Endothelial cell of umbilical vein (primary cell): ENCODE data around the gene RTL10. TPM values are rescaled to one million over a fixed set of nuclear protein-coding genes. Genes with fewer than 3 reads are reported as not detected.

ENCODE experiments used
- BruUV-seq: library from RNA; stranded (reverse); fragments of 400-500 nt; replicated peaks from 2 replicates; lab custom pipeline; 2021; lab: Mats Ljungman, UMichigan
- CTCF ChIA-PET: fragments of 300-600, 350-600 bp; sonication (Branson Sonifier 250); formaldehyde crosslinking; loops from one replicate; lab custom pipeline; 2021; ENCODE audit warnings: antibody characterized with exemption, inconsistent platforms; lab: Charles Lee
- POLR2A ChIA-PET: fragments of 300-600, 350-600 bp; sonication (Branson Sonifier 250); formaldehyde crosslinking; loops from one replicate; lab custom pipeline; 2021; ENCODE audit warnings: antibody characterized with exemption, inconsistent platforms; lab: Charles Lee
- DNase-seq: peaks from one replicate; pipeline ENCODE4 v3.0.0-alpha.2; 2011; ENCODE audit warnings: low read depth, low spot score
- FAIRE-seq: peaks from 2 replicates; lab custom pipeline; 2011; peaks lifted over from hg19 to GRCh38; lab: Jason Lieb, UNC
- H2AFZ ChIP-seq: 2 replicates; pipeline ENCODE4 v1.6.0; 2012; ENCODE audit warnings: low read depth, low read length, control low read depth, inconsistent platforms
- H3K27ac ChIP-seq: 2 replicates; pipeline ENCODE4 v1.5.1; 2011; ENCODE audit warnings: low read depth, mild to moderate bottlenecking, control low read depth, low read length, moderate library complexity; ENCODE audit not compliant: insufficient read depth
- H3K27me3 ChIP-seq, 2 experiments: 2 replicates each; pipeline versions ENCODE4 v1.6.0 to v1.6.1; 2011; ENCODE audit warnings: low read length in 2 of 2, mixed read lengths in 1 of 2; ENCODE audit not compliant: control insufficient read depth in 2 of 2, insufficient read depth in 2 of 2
- H3K36me3 ChIP-seq, 2 experiments: 2 replicates in 1 of 2; 3 replicates in 1 of 2; pipeline ENCODE4 v1.5.1; 2011; ENCODE audit warnings: low read length in 2 of 2, mild to moderate bottlenecking in 1 of 2, moderate library complexity in 1 of 2; ENCODE audit not compliant: control insufficient read depth in 2 of 2, insufficient read depth in 2 of 2; ENCODE audit errors: extremely low read depth in 1 of 2
- H3K4me1 ChIP-seq: 3 replicates; pipeline ENCODE4 v1.5.1; 2011; ENCODE audit warnings: mild to moderate bottlenecking, low read length; ENCODE audit not compliant: control insufficient read depth, insufficient read depth; ENCODE audit errors: extremely low read depth
- H3K4me2 ChIP-seq: 2 replicates; pipeline ENCODE4 v1.6.1; 2011; ENCODE audit warnings: low read length, control low read depth, mixed read lengths; ENCODE audit not compliant: insufficient read depth
- H3K4me3 ChIP-seq, 3 experiments: fragments of 200-600 bp in 1 of 3; sonication (generic), shearing (Covaris generic) in 1 of 3; replicated peaks in 1 of 3; 2 replicates each; pipeline ENCODE4 v1.5.1; 2011 to 2016; ENCODE audit warnings: control low read depth in 3 of 3, low read length in 3 of 3, mild to moderate bottlenecking in 2 of 3, inconsistent platforms in 1 of 3, low read depth in 1 of 3, moderate library complexity in 1 of 3; ENCODE audit not compliant: insufficient read depth in 1 of 3
- H3K79me2 ChIP-seq: 2 replicates; pipeline ENCODE4 v1.6.0; 2012; ENCODE audit warnings: low read length, inconsistent platforms; ENCODE audit not compliant: control insufficient read depth, insufficient read depth
- H3K9ac ChIP-seq: replicated peaks from 2 replicates; pipeline ENCODE3; 2011; ENCODE audit warnings: low read length, control low read depth; ENCODE audit not compliant: insufficient read depth; ENCODE audit errors: extremely low read depth
- H3K9me1 ChIP-seq: replicated peaks from 3 replicates; pipeline ENCODE4 v1.6.0; 2011; ENCODE audit warnings: mild to moderate bottlenecking, low read length; ENCODE audit not compliant: control insufficient read depth, insufficient read depth; ENCODE audit errors: extremely low read depth
- H3K9me3 ChIP-seq: replicated peaks from 2 replicates; pipeline ENCODE4 v1.5.1; 2012; ENCODE audit warnings: low read length, inconsistent platforms; ENCODE audit not compliant: control insufficient read depth, insufficient read depth
- H4K20me1 ChIP-seq: replicated peaks from 2 replicates; pipeline ENCODE3; 2011; ENCODE audit warnings: mild to moderate bottlenecking, low read length; ENCODE audit not compliant: control insufficient read depth, insufficient read depth; ENCODE audit errors: extremely low read depth
- EZH2 ChIP-seq: IDR thresholded peaks from 2 replicates; pipeline ENCODE4 v1.6.1; 2012; ENCODE audit warnings: borderline replicate concordance, low read depth, mild to moderate bottlenecking, moderate library complexity, low read length, inconsistent platforms; ENCODE audit not compliant: severe bottlenecking
- FOS ChIP-seq: IDR thresholded peaks from 2 replicates; pipeline ENCODE4 v1.6.1; 2011; ENCODE audit warnings: mild to moderate bottlenecking, low read length, moderate library complexity, borderline replicate concordance; ENCODE audit not compliant: insufficient read depth
- GATA2 ChIP-seq: IDR thresholded peaks from 2 replicates; pipeline ENCODE4 v1.7.0; 2011; ENCODE audit warnings: low read depth, mild to moderate bottlenecking, moderate library complexity, mixed read lengths, low read length; ENCODE audit not compliant: insufficient read length, insufficient read depth
- JUN ChIP-seq: IDR thresholded peaks from 2 replicates; pipeline ENCODE4 v1.6.1; 2011; ENCODE audit warnings: borderline replicate concordance, low read depth; ENCODE audit not compliant: insufficient read length, insufficient read depth
- MAX ChIP-seq: IDR thresholded peaks from 2 replicates; pipeline ENCODE4 v1.6.1; 2011; ENCODE audit not compliant: insufficient read depth, insufficient read length
- MYC ChIP-seq: IDR thresholded peaks from one replicate; pipeline ENCODE4 v1.6.1; 2011; ENCODE audit warnings: mild to moderate bottlenecking, low read depth, low read length
- POLR2A ChIP-seq: IDR thresholded peaks from 2 replicates; pipeline ENCODE4 v1.6.1; 2012; ENCODE audit warnings: low read depth, mild to moderate bottlenecking, control low read depth, low read length
- POLR2AphosphoS5 ChIP-seq: IDR thresholded peaks from 2 replicates; pipeline ENCODE4 v1.6.1; 2012; ENCODE audit warnings: low read depth, mild to moderate bottlenecking, control low read depth, low read length, moderate library complexity; ENCODE audit not compliant: insufficient read depth
- dilution Hi-C: fragments of 300-500 bp; cut with MboI; formaldehyde crosslinking; loops from one replicate; pipeline ENCODE4 v1.15.0; 2019; ENCODE audit warnings: low sequenced_read_pairs; ENCODE audit not compliant: extremely low pct_ligation_motif_present
- intact Hi-C: fragments of 100-400 bp; cut with micrococcal nuclease; formaldehyde crosslinking; loops from one replicate; pipeline ENCODE4 v1.10.0; 2022
- polyA plus RNA-seq, 4 experiments: library from polyadenylated mRNA; depleted of rRNA in 3 of 4; stranded (reverse) in 3 of 4; unstranded in 1 of 4; fragments of >200 nt; gene quantifications; 2 replicates each; pipeline versions ENCODE4 v1.2.1 to v1.2.3, GENCODE V29; 2011 to 2012; ENCODE audit warnings: missing spikeins in 1 of 4
- total RNA-seq: library from RNA; stranded (reverse); gene quantifications from 2 replicates; pipeline ENCODE4 v1.2.3, GENCODE V29; 2021
- TF ChIP-seq, protein P1 (sequence below), 2 donors: IDR thresholded peaks; 1 replicate in 1 of 2; 2 replicates in 1 of 2; pipeline ENCODE4 v1.5.1; 2011; ENCODE audit warnings: low read length in 2 of 2, mild to moderate bottlenecking in 2 of 2, moderate library complexity in 2 of 2, control low read depth in 1 of 2, inconsistent platforms in 1 of 2, low read depth in 1 of 2; ENCODE audit not compliant: insufficient read depth in 1 of 2; ENCODE audit errors: extremely low read depth in 1 of 2

The RTL10 gene
- total and polyA plus RNA-seq, 2 donors (not counting 3 experiments of a cell fraction or from before 2014, with no cell fraction given) = 31.9 to 40.8 TPM

- no TSS peak for BruUV-seq
- Histone ChIP-seq H3K9me1 (no peaks in the 10 kb centered on the region), H3K79me2 (peaks cover 40% of the 10 kb centered on the region), H2AFZ (no peak overlapping the region), H3K4me3 (no peak overlapping the region), H3K9ac (peak overlapping the region; percentile 54), H3K27me3 (no peaks in the 10 kb centered on the region), H3K36me3 (peaks cover 10 to 12% of the 10 kb centered on the region in 2 experiments), H3K4me1 (peaks cover 60% of the 10 kb centered on the region), H4K20me1 (no peaks in the 10 kb centered on the region), H3K9me3 (no peaks in the 10 kb centered on the region), H3K27ac (peak overlapping the region; percentile 77), H3K4me2 (peak overlapping the region; percentile 4)
- POLR2A ChIA-PET = interaction anchor here (0.9 to 1.5 kb wide), 5 partner anchors 10 to 21 kb away, joined by 3 to 5 read pairs (median 4); partner anchors contain the start of genes GNB1L and RTL10
- TF ChIP-seq POLR2AphosphoS5 (no peak), MYC (no peak), JUN (no peak), POLR2A (no peak), GATA2 (no peak), EZH2 (no peak), FOS (no peak), MAX (no peak)
- TF ChIP-seq, protein P1, sequence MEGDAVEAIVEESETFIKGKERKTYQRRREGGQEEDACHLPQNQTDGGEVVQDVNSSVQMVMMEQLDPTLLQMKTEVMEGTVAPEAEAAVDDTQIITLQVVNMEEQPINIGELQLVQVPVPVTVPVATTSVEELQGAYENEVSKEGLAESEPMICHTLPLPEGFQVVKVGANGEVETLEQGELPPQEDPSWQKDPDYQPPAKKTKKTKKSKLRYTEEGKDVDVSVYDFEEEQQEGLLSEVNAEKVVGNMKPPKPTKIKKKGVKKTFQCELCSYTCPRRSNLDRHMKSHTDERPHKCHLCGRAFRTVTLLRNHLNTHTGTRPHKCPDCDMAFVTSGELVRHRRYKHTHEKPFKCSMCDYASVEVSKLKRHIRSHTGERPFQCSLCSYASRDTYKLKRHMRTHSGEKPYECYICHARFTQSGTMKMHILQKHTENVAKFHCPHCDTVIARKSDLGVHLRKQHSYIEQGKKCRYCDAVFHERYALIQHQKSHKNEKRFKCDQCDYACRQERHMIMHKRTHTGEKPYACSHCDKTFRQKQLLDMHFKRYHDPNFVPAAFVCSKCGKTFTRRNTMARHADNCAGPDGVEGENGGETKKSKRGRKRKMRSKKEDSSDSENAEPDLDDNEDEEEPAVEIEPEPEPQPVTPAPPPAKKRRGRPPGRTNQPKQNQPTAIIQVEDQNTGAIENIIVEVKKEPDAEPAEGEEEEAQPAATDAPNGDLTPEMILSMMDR (IDR thresholded peaks at IDR 0.05; ENCODE audit: extremely low read depth in 1 of 2, insufficient read depth in 1 of 2, low read depth in 1 of 2, low read length in 2 of 2) = no peak
- dilution Hi-C loops (no loop called here), intact Hi-C loops (loop anchor here (2.0 kb wide), 1 partner anchor 36 kb away; no protein-coding TSS in a partner anchor)
- CTCF ChIA-PET = interaction anchor here (1.1 to 3.0 kb wide), 11 partner anchors 11 to 144 kb away, joined by 3 to 16 read pairs (median 3); no protein-coding TSS in a partner anchor
- no peak for FAIRE-seq
- no peak for DNase-seq
Observed at GRCh38 chr22:19875061-19875530, 20.4 kb upstream of the RTL10 start.
